ENCODE results near the gene CASQ2.
A peak's percentile ranks its signal among the peaks of the same experiment; 100 is the strongest.

The CASQ2 gene

DNA sequence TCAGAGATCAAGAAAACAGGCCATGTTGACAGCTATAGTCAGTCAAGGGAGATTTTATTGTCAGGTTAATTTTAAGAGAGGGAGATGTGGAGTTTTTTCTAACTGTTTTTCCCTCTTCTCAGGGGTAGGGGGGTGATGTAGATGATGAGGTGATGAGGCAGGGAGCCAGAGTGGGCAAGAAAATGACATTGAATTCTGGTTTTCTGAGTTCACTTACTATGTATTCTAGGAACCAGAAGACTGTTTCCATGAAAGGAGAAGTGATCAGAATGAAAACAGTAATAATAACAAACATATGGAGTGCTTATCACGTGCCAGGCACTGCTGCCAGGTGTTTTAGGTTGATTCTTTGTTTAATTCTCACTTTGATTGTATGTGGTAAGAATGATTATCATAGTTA is 40.2 kb downstream of the CASQ2 start:
- no peak for DNase-seq (ENCODE audit: low spot score)

DNA sequence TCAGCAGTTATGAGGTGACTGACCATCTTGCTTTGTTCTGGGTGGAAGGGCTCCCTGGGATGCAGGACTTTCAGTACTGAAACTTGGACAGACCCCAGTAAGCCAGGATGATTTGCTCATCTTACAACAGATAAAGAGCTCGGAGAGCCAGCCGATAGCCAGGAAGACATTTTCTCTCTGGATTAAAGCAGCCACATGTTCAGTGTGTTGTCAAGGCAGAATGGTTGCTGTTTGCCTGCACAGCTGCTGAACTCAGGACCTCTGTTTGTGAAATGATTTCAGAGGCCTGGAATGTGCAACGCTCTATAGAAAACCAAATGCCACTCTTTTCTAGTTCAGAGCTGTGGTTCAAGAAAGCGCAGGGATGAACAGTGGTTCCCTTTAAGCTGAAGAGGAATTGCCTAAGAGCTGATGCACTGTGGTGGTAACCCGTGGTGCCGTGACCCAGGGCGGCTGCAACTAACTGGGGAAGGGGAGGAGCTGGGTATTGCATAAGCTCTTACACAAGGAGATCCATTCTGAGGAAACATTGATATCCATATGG is 40.7 kb downstream of the CASQ2 start:
- no peak for DNase-seq (ENCODE audit: low spot score)

- DNase-seq (ENCODE audit: low spot score), result no peak
Observed at GRCh38 chr1:115726570-115726969, 41.9 kb downstream of the CASQ2 start.

GRCh38 chr1:115726161-115726560 is 42.4 kb downstream of the CASQ2 start:
- no peak for DNase-seq (ENCODE audit: low spot score)

GRCh38 chr1:115725600-115725999 is 42.9 kb downstream of the CASQ2 start:
- DNase-seq (ENCODE audit: low spot score), result no peak

DNA sequence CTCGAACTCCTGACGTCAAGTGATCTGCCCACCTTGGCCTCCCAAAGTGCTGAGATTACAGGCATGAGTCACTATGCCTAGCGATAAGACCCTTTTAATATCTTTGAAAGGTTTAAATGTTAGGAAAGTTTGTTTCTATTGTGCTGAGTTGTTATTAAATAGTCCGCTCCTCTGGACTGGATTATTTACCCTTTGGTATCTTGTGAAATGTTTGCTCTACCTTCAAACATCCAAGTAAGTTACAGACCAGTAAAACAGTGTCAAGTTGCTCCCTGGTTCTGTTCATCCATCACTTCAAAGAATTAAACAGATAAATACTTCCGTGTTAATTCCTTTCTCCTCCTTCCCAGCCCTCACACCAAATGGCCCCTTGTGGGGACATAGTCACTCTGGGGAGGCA is 44.8 kb downstream of the CASQ2 start:
- DNase-seq (ENCODE audit: low spot score), result no peak

- DNase-seq (ENCODE audit: low spot score), result no peak
Observed at GRCh38 chr1:115722221-115722620, 46.3 kb downstream of the CASQ2 start.

DNA sequence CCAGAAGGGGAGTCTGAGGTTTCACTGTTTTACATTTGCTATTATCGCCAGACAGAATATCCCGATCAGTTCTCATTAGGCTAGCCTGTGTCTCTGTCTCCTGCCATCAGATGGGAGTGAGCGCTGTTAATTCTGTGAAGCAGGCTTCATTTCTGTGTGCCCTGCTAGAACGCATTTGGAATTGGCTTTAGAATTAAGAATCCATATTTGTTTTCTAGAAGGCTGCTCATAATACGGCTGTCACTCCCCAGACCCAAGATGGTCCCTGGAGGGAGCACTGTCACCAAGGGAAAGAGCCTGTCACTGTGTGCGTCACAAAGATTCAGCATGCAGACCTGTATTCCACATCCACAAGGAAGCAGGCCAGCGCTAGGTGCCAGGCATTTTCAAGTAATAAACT is 49.2 kb downstream of the CASQ2 start:
- DNase-seq (ENCODE audit: low spot score), result no peak

DNA sequence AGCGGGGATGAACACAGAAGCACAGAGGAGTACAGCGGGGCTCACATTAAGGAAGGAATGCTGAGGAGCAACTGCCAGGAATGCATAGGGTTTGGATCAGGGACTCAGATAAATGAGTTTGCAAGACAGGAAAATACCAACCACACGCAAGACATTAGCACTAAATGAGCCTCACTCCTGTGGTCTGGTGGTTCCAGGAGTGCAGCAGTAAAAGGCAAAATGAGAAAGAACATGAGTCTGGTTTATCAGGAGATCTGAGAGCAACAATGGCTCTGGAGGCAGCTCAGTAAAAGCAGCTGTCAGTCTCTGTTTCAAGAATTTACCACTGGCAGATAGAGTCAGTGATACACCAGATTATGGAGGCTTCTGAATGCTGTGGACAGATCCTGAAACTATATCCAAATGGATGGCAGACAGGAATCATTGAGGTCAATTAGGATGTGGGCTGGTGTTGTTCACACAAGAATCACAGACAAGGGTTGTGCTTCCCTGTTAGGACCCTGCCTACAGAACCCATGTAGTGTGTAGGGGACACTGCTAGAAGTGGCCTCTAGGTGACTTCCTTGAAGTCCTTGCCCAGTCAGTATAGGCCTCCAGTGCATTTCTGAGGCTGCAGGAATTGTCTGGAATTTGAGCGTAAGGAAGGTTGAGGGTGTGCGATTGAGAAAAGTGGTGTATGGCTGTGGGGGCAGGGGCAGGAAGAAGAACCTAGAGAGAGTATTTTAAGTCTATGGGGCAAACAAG is 50.3 kb downstream of the CASQ2 start:
- no peak for DNase-seq (ENCODE audit: low spot score)

GRCh38 chr1:115717541-115717940 is 51.0 kb downstream of the CASQ2 start:
- DNase-seq (ENCODE audit: low spot score), result peak; percentile 41

- no peak for DNase-seq (ENCODE audit: low spot score)
Observed at GRCh38 chr1:115714572-115715141, 53.9 kb downstream of the CASQ2 start.

GRCh38 chr1:115713906-115714305 is 54.6 kb downstream of the CASQ2 start:
- no peak for DNase-seq (ENCODE audit: low spot score)

DNA sequence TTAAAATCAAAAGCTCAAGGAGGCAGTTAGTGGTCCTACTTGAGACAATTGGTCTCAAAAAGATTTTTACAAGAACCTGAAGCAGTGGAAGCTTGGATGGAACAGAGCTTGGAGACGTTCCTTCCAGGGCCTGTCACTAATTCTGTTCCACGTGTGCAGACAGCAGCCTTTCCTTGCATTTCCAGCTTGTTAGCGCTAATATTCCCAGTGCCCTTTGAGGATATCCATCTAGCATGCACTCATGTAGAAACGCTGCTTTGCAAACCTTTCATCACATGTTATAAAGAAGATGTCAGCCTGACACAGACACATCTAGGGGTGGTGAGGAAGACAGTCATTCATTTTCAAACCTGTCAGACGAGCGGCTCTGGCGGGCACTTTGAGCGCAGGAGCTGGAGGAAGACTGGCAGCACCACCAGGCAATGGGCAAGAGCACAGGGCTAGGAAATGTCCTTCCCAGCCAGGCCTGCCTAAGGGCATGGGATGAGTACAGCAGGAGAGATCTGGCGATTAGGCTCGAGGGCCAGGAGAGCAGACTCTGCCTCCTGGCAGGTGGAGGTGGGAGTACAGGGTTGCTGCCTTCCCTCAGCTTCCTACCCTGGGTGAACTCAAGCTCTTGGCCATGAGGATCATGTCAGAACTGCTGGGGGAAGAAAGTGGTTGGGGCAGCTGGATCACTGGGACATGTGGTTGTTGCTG is 55.5 kb downstream of the CASQ2 start:
- no peak for DNase-seq (ENCODE audit: low spot score)

DNA sequence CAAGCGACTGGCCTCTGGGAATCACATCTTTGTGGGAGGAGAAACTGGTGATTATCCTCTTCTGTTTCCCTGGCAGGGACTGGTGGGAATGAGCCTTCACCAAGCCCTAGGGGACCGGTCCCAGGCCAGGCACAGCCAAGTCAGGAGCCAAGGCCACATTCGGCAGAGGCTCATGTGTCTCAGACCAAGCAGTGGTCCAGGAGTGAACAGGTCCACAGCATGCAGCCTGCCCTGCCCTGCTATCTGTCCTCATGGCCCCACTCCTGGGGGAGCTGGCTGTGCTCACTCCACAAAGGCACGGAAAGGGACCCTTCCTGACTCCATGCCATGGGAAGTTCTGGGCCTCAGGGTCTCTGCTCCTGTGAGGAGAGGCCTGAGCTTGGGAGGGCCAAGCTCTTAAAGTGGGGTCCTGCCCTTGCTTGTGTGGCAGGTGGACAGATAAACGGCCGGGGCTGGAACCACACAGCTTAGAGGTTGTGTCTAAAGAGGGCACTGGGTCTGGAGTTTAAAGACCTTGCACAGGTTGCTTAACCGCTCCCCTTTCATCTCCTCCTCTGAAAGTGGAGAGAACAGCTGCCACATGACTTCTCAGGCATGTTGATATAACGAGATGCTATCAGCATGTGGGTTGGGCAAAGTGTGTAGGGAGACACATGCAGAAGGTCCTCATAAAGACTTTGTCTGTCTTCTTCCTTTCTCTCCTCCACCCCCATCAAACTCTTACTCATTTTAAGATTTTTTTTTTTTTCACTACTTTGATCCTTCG is 57.5 kb downstream of the CASQ2 start:
- DNase-seq (ENCODE audit: low spot score), result no peak

- peak; percentile 47 for DNase-seq (ENCODE audit: low spot score)
Observed at GRCh38 chr1:115706587-115707425, 61.7 kb downstream of the CASQ2 start.

GRCh38 chr1:115705963-115706362 is 62.6 kb downstream of the CASQ2 start:
- no peak for DNase-seq (ENCODE audit: low spot score)

DNA sequence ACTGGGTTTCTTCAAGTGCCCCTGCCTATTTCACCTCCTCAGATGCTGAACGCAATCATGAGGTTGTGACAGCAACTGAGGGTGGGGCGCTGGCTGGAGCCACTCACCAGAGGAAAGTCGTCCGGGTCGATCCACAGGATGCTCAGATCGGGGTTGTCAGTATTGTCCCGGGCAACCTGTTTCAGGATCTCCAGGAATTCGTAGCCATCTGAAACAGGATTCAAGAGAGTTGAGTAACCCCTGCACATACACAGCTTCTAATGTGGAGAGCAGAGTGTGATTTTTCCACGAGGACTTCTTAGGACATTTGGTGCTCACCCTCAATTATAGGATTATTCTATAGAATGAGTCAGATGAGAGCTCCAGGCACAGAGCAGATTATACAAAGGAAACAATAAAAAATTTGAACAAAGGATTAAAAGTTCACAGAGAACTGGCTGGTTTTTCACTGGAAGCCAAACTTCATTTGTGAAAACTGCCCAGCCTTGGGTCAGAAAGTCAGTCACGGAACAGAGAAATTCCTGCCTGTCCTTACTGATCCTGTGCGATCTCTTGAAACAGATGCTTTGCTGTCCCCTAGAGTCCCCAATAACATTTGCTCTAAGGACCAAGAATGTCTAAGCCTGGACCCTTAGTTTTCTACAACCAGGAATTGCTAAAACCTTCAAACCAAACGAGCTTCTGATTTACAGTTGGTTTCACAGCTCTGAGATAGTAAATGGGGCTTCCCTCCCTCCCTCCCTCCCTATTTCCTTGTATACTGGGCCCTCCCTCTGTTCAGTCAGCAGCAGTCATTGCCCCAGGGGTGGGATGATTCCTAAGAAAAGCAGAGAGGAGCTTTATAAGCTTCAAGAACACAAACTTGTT is 63.2 kb downstream of the CASQ2 start:
- DNase-seq (ENCODE audit: low spot score), result no peak

GRCh38 chr1:115702959-115703358 is 65.6 kb downstream of the CASQ2 start:
- DNase-seq (ENCODE audit: low spot score), result no peak

DNA sequence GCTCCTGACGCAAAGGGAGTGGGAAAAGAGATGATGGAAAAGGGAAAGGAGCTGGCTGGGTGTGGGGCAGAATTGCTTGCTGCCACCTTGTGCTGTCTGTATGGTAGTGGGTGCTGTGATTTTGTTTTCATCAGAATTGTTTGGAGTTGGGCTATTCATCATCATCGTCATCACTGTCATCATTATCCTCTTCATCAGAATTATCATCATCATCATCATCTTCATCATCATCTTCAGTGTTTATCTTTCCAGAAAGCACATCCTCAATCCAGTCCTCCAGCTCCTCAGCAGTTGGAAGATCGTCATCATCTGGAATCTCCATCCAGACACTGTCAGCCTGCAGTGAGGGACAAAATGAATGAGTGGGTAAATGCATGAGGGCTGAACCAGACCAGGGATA is 67.4 kb downstream of the CASQ2 start:
- DNase-seq (ENCODE audit: low spot score), result no peak

DNA sequence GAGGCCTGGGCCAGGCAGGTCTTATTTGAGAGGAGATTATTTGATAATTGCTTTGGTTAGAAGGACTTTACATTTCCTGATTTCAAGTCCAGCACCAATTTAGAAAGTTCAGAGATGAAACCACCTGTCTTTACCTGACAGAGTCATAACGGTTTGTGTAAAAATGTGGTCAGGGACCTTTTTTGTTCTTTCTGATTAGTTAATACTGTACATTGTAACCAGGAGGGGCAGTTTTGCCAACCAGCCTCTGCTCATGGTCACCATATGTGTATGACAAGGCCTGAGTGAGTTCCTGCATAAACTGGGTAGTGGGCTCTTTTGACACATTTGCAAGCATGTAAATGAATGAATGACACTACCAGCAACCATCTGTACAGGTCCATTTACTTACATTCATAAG is 70.9 kb downstream of the CASQ2 start:
- no peak for DNase-seq (ENCODE audit: low spot score)

All from cerebellar cortex (tissue), 1 donor.